HG02981 (cell line): ENCODE data around the gene OBI1.
A peak's percentile ranks its signal among the peaks of the same experiment; 100 is the strongest.

ENCODE experiments used
- ATAC-seq: cut with Tn5 transposase; IDR thresholded peaks from one replicate; pipeline ENCODE4 v1.9.1; 2021; ENCODE audit warnings: mild to moderate bottlenecking, moderate library complexity; ENCODE audit not compliant: unreplicated experiment

OBI1 gene

GRCh38 chr13:78604782-78605611 lies 54.0 kb downstream of the OBI1 start:
- no peak for ATAC-seq

- ATAC-seq = peak; percentile 91
Measured at GRCh38 chr13:78603240-78603957, 55.6 kb downstream of the OBI1 start, which contains the start of gene POU4F1. TSS of gene POU4F1 (minus strand) at chr13:78603552. CDS start at chr13:78603326, 226 bp downstream.

- peak; percentile 9 for ATAC-seq
Measured at GRCh38 chr13:78602561-78603239, 56.3 kb downstream of the OBI1 start.

- ATAC-seq = no peak
Measured at GRCh38 chr13:78601874-78602560, 56.9 kb downstream of the OBI1 start.

GRCh38 chr13:78601124-78601873 lies 57.7 kb downstream of the OBI1 start:
- ATAC-seq = no peak

GRCh38 chr13:78600280-78600883 lies 58.6 kb downstream of the OBI1 start:
- ATAC-seq = no peak

GRCh38 chr13:78599645-78600279 lies 59.2 kb downstream of the OBI1 start:
- no peak for ATAC-seq

GRCh38 chr13:78598966-78599644 lies 59.9 kb downstream of the OBI1 start:
- no peak for ATAC-seq

- no peak for ATAC-seq
Measured at GRCh38 chr13:78598116-78598781, 60.7 kb downstream of the OBI1 start.

- no peak for ATAC-seq
Measured at GRCh38 chr13:78597602-78597932, 61.4 kb downstream of the OBI1 start.

- ATAC-seq = no peak
Measured at GRCh38 chr13:78596736-78597601, 62.0 kb downstream of the OBI1 start.

GRCh38 chr13:78596399-78596735 lies 62.6 kb downstream of the OBI1 start:
- no peak for ATAC-seq

GRCh38 chr13:78595495-78596398 lies 63.2 kb downstream of the OBI1 start:
- ATAC-seq = no peak

GRCh38 chr13:78594456-78594975 lies 64.4 kb downstream of the OBI1 start:
- ATAC-seq = no peak

GRCh38 chr13:78593652-78594455 lies 65.1 kb downstream of the OBI1 start:
- no peak for ATAC-seq
